GM21423 (cell line): ENCODE data around the gene PCDHGB1.
A peak's percentile ranks its signal among the peaks of the same experiment; 100 is the strongest.
"Not testable (repeated sequence)": the region's sequence is repeated elsewhere in the genome, so short reads cannot be mapped to it uniquely, and the experiment has no call there.

Experiments used
- ATAC-seq: cut with Tn5 transposase; IDR thresholded peaks from one replicate; pipeline ENCODE4 v1.9.1; 2021; ENCODE audit warnings: mild to moderate bottlenecking, moderate library complexity; ENCODE audit not compliant: unreplicated experiment

Gene PCDHGB1

DNA sequence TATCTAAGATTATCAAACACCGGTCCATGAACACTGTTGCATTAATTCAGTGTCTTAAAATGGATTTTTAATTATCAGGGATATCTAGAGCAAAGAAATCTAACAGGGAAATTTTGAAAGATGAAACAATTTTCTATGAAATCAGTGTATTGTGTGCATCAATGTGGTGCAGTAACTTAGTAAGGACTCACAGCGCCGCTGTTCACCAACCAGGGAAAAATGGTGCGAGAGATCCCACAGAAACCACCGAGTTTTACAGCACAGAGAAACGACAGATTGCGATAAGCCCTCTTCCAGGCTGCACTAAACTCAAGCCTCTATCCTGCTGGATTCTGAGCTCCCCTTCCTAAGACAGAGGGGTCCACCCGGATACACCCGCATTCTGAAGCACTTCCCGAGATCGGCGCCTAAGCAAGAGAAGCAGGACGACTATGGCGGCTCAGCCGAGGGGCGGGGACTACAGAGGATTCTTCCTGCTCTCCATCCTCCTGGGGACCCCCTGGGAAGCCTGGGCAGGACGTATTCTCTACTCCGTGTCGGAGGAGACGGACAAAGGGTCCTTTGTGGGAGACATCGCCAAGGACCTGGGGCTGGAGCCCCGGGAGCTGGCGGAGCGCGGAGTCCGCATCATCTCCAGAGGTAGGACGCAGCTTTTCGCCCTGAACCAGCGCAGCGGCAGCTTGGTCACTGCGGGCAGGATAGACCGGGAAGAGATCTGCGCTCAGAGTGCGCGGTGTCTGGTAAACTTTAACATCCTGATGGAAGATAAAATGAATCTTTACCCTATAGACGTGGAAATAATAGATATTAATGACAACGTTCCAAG is 32.8 kb downstream of the PCDHGB1 start, which contains the start of gene PCDHGA7:
Gene PCDHGA7 (plus strand): TSS at position 274 of the 826 bp plus-strand sequence. CDS start 158 bp downstream, at position 432.
- ATAC-seq = no peak

DNA sequence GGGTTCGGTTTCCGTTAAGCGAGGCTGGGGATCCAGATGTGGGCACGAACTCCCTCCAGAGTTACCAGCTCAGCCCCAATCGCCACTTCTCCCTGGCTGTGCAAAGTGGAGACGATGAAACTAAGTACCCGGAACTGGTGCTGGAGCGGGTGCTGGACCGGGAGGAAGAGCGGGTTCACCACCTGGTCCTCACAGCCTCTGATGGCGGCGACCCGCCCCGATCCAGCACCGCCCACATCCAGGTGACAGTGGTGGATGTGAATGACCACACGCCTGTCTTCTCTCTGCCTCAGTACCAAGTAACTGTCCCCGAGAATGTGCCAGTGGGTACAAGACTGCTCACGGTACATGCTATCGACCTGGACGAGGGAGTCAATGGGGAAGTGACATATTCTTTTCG is 33.4 kb downstream of the PCDHGB1 start:
- ATAC-seq = no peak

DNA sequence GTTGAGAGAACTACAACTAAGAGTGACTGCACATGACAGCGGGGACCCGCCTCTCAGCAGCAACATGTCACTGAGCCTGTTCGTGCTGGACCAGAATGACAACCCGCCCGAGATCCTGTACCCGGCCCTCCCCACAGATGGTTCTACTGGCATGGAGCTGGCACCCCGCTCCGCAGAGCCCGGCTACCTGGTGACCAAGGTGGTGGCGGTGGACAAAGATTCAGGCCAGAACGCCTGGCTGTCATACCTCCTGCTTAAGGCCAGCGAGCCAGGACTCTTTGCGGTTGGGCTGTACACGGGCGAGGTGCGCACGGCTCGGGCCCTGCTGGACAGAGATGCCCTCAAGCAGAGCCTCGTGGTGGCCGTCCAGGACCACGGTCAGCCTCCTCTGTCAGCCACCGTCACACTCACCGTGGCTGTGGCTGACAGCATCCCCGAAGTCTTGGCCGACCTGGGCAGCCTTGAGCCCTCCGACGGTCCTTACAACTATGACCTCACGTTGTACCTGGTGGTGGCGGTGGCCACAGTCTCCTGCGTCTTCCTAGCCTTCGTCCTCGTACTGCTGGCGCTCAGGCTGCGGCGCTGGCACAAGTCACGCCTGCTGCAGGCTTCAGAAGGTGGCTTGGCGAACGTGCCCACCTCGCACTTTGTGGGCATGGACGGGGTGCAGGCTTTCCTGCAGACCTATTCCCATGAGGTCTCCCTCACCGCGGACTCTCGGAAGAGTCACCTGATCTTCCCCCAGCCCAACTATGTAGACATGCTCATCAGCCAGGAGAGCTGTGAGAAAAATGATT is 34.8 kb downstream of the PCDHGB1 start:
- no peak for ATAC-seq

DNA sequence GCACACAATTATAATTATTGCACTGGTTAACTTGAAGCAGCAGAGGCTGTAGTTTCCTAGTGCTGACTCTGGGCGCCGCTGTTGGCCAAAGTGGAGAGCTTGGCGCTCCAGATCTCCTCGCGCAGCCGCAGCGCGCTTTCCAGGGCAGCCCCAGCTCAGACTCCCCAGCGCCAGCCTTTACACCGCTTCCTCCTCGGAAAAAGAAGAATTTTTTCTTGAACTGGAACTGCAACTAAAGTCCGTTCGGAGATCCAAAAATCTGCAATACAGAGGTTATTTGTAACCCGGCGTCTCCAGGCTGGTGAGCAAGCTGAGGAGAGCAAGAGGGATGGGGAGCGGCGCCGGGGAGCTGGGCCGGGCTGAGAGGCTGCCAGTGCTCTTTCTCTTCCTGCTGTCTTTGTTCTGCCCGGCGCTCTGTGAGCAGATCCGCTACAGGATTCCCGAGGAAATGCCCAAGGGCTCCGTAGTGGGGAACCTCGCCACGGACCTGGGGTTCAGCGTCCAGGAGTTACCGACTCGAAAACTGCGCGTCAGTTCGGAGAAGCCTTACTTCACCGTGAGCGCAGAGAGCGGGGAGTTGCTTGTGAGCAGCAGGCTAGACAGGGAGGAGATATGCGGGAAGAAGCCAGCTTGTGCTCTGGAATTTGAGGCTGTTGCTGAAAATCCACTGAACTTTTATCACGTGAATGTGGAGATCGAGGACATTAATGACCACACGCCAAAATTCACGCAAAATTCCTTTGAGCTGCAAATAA is 37.8 kb downstream of the PCDHGB1 start, which contains the start of gene PCDHGB4:
Gene PCDHGB4 (plus strand): TSS at position 142 of the 755 bp plus-strand sequence. CDS start 187 bp downstream, at position 329.
- peak; percentile 79 for ATAC-seq

DNA sequence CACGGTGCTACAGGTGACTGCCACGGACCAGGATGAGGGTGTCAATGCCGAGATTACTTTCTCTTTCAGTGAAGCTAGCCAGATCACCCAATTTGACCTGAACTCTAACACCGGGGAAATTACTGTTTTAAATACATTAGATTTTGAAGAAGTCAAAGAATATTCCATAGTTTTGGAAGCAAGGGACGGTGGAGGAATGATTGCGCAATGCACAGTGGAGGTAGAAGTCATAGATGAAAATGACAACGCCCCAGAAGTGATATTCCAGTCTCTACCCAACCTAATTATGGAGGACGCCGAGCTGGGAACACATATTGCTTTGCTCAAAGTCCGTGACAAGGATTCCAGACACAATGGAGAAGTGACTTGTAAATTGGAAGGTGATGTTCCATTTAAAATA is 38.8 kb downstream of the PCDHGB1 start:
- ATAC-seq = no peak

DNA sequence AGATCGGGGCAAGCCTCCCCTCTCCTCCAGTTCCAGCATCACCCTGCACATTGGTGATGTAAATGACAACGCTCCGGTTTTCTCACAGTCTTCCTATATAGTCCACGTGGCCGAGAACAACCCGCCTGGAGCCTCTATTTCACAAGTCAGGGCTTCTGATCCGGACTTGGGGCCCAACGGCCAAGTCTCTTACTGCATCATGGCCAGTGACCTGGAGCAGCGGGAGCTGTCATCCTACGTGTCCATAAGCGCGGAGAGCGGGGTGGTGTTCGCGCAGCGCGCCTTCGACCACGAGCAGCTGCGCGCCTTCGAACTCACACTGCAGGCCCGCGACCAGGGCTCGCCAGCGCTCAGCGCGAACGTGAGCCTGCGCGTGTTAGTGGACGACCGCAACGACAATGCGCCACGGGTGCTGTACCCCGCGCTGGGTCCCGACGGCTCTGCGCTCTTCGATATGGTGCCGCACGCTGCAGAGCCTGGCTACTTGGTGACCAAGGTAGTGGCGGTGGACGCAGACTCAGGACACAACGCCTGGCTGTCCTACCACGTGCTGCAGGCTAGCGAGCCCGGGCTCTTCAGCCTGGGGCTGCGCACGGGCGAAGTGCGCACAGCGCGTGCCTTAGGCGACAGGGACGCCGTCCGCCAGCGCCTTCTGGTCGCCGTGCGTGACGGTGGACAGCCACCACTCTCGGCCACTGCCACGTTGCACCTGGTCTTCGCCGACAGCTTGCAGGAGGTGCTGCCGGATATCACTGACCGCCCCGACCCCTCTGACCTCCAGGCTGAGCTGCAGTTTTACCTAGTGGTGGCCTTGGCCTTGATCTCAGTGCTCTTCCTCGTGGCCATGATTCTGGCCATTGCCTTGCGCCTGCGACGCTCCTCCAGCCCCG is 39.5 kb downstream of the PCDHGB1 start:
- ATAC-seq = no peak

DNA sequence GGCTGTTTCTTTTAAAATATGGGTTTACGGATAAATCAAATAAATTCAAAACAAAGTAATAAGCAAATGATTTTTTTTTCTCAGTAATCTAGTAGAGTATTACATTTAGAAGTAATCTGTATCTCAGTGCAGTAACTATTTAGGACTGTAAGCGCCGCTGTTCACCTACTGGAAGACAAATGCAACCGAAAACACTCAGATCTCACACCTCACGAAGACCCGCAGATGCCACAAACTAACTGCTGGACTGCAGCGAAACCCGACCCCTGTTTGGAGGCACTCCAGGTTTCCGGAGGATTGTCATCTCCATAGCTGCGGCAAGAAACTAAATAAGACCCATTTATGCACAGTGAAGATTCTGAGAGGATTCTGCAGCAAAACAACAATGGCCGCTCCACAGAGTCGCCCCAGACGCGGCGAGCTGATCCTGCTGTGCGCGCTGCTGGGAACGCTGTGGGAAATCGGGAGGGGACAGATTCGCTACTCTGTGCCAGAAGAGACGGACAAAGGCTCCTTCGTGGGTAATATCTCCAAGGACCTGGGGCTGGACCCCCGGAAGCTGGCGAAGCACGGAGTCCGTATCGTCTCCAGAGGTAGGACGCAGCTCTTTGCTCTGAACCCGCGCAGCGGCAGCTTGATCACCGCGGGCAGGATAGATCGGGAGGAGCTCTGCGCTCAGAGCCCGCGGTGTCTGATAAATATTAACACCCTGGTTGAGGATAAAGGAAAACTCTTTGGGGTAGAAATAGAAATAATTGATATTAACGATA is 42.7 kb downstream of the PCDHGB1 start, which contains the start of gene PCDHGA8:
Gene PCDHGA8 (plus strand): TSS at position 205 of the 770 bp plus-strand sequence. CDS start 181 bp downstream, at position 386.
- ATAC-seq = no peak

DNA sequence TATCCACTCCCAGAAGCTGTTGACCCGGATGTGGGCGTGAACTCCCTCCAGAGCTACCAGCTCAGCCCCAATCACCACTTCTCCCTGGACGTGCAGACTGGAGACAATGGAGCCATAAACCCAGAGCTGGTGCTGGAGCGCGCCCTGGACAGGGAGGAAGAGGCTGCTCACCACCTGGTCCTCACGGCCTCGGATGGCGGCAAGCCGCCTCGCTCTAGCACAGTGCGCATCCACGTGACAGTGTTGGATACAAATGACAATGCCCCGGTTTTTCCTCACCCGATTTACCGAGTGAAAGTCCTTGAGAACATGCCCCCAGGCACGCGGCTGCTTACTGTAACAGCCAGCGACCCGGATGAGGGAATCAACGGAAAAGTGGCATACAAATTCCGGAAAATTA is 43.4 kb downstream of the PCDHGB1 start:
- no peak for ATAC-seq

DNA sequence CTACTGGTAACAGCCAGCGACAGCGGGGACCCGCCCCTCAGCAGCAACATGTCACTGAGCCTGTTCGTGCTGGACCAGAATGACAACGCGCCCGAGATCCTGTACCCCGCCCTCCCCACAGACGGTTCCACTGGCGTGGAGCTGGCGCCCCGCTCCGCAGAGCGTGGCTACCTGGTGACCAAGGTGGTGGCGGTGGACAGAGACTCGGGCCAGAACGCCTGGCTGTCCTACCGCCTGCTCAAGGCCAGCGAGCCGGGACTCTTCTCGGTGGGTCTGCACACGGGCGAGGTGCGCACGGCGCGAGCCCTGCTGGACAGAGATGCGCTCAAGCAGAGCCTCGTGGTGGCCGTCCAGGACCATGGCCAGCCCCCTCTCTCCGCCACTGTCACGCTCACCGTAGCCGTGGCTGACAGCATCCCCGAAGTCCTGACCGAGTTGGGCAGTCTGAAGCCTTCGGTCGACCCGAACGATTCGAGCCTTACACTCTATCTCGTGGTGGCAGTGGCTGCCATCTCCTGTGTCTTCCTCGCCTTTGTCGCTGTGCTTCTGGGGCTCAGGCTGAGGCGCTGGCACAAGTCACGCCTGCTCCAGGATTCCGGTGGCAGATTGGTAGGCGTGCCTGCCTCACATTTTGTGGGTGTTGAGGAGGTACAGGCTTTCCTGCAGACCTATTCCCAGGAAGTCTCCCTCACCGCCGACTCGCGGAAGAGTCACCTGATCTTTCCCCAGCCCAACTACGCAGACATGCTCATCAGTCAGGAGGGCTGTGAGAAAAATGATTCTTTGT is 44.7 kb downstream of the PCDHGB1 start:
- ATAC-seq = not testable (repeated sequence)

DNA sequence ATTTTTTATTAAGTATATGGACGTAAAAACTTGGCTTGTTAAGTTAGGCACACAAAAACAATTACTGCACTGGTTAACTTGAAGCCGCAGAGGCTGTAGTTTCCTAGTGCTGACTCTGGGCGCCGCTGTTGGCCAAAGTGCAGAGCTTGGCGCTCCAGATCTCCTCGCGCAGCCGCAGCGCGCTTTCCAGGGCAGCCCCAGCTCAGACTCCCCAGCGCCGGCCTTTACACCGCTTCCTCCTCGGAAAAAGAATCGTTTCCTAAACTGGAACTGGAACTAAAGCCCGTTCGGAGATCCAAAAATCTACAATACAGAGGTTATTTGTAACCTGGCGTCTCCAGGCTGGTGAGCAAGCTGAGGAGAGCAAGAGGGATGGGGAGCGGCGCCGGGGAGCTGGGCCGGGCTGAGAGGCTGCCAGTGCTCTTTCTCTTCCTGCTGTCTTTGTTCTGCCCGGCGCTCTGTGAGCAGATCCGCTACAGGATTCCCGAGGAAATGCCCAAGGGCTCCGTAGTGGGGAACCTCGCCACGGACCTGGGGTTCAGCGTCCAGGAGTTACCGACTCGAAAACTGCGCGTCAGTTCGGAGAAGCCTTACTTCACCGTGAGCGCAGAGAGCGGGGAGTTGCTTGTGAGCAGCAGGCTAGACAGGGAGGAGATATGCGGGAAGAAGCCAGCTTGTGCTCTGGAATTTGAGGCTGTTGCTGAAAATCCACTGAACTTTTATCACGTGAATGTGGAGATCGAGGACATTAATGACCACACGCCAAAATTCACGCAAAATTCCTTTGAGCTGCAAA is 48.1 kb downstream of the PCDHGB1 start, which contains the start of gene PCDHGB5:
Gene PCDHGB5 (plus strand): TSS at position 192 of the 796 bp plus-strand sequence. CDS start 181 bp downstream, at position 373.
- ATAC-seq = peak; percentile 90

DNA sequence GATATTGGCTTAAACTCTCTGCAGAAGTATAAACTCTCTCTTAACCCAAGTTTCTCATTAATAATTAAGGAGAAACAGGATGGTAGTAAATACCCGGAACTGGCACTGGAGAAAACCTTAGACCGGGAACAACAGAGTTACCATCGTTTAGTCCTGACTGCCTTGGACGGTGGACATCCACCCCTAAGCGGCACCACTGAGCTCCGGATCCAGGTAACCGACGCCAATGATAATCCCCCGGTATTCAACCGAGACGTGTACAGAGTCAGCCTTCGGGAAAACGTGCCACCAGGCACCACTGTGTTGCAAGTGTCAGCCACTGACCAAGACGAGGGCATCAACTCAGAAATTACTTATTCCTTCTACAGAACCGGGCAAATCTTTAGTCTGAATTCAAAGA is 48.7 kb downstream of the PCDHGB1 start:
- ATAC-seq = no peak

DNA sequence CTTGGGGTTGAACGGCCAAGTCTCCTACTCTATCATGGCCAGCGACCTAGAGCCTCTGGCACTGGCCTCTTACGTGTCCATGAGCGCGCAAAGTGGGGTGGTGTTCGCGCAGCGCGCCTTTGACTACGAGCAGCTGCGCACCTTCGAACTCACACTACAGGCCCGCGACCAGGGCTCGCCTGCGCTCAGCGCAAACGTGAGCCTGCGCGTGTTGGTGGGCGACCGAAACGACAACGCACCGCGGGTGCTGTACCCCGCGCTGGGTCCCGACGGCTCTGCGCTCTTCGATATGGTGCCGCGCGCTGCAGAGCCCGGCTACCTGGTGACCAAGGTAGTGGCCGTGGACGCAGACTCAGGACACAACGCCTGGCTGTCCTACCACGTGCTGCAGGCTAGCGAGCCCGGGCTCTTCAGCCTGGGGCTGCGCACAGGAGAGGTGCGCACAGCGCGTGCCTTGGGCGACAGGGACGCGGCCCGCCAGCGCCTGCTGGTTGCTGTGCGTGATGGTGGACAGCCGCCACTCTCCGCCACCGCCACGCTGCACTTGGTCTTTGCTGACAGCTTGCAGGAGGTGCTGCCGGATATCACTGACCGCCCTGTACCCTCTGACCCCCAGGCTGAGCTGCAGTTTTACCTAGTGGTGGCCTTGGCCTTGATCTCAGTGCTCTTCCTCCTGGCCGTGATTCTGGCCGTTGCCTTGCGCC is 49.8 kb downstream of the PCDHGB1 start:
- ATAC-seq = no peak
